Keratinocyte (primary cell): ENCODE data around the gene SORBS2. TPM values are rescaled to one million over a fixed set of nuclear protein-coding genes. Genes with fewer than 3 reads are reported as not detected.

Source experiments
- DNase-seq: peaks from one replicate; pipeline ENCODE4 v3.0.0-alpha.2; 2011; ENCODE audit warnings: low read depth, missing footprints, low spot score
- FAIRE-seq: peaks from 2 replicates; lab custom pipeline; 2011; peaks lifted over from hg19 to GRCh38; lab: Jason Lieb, UNC
- H2AFZ ChIP-seq: 2 replicates; pipeline ENCODE4 v1.6.0; 2012; ENCODE audit warnings: low read length, control low read depth, inconsistent platforms; ENCODE audit not compliant: control insufficient read depth
- H3K27ac ChIP-seq: 2 replicates; pipeline ENCODE4 v1.5.1; 2011; ENCODE audit warnings: low read length; ENCODE audit not compliant: control insufficient read depth, insufficient read depth
- H3K27me3 ChIP-seq: 3 replicates; pipeline ENCODE4 v1.6.0; 2011; ENCODE audit warnings: low read length; ENCODE audit not compliant: control insufficient read depth, insufficient read depth; ENCODE audit errors: extremely low read depth
- H3K36me3 ChIP-seq, 2 experiments: 2 replicates in 1 of 2; 3 replicates in 1 of 2; pipeline ENCODE4 v1.5.1; 2011; ENCODE audit warnings: low read length in 2 of 2, mild to moderate bottlenecking in 1 of 2; ENCODE audit not compliant: control insufficient read depth in 2 of 2, insufficient read depth in 2 of 2; ENCODE audit errors: extremely low read depth in 1 of 2
- H3K4me1 ChIP-seq: 3 replicates; pipeline ENCODE4 v1.5.1; 2011; ENCODE audit warnings: low read length; ENCODE audit not compliant: control insufficient read depth, insufficient read depth; ENCODE audit errors: extremely low read depth
- H3K4me2 ChIP-seq: 3 replicates; pipeline ENCODE4 v1.6.0; 2011; ENCODE audit warnings: low read depth, low read length; ENCODE audit not compliant: control insufficient read depth, insufficient read depth; ENCODE audit errors: extremely low read depth
- H3K4me3 ChIP-seq, 3 experiments: fragments of 200-600 bp in 1 of 3; sonication (generic) in 1 of 3; 2 replicates in 2 of 3; 3 replicates in 1 of 3; pipeline ENCODE4 v1.5.1; 2011 to 2016; ENCODE audit warnings: low read length in 3 of 3, mild to moderate bottlenecking in 3 of 3, control low read depth in 2 of 3, inconsistent platforms in 1 of 3, low read depth in 1 of 3, mixed read lengths in 1 of 3, mixed run types in 1 of 3, moderate library complexity in 1 of 3; ENCODE audit not compliant: control insufficient read depth in 2 of 3, insufficient read depth in 2 of 3; ENCODE audit errors: extremely low read depth in 1 of 3
- H3K79me2 ChIP-seq: 2 replicates; pipeline ENCODE4 v1.6.0; 2012; ENCODE audit warnings: low read length; ENCODE audit not compliant: control insufficient read depth, insufficient read depth
- H3K9ac ChIP-seq: 3 replicates; pipeline ENCODE4 v1.6.0; 2011; ENCODE audit warnings: low read length; ENCODE audit not compliant: control insufficient read depth, insufficient read depth; ENCODE audit errors: extremely low read depth
- H3K9me1 ChIP-seq: 3 replicates; pipeline ENCODE4 v1.6.0; 2011; ENCODE audit warnings: low read length; ENCODE audit not compliant: control insufficient read depth, insufficient read depth; ENCODE audit errors: extremely low read depth
- H3K9me3 ChIP-seq: 2 replicates; pipeline ENCODE4 v1.5.1; 2012; ENCODE audit warnings: low read depth, low read length; ENCODE audit not compliant: control insufficient read depth
- H4K20me1 ChIP-seq: 3 replicates; pipeline ENCODE4 v1.6.0; 2011; ENCODE audit warnings: low read length; ENCODE audit not compliant: control insufficient read depth, insufficient read depth; ENCODE audit errors: extremely low read depth
- EZH2 ChIP-seq: IDR thresholded peaks from one replicate; pipeline ENCODE4 v1.6.1; 2012; ENCODE audit warnings: inconsistent platforms, mild to moderate bottlenecking, low read length, moderate library complexity
- dilution Hi-C: fragments of 300-500 bp; cut with MboI; formaldehyde crosslinking; loops from one replicate; pipeline ENCODE4 v1.7.0; 2020; ENCODE audit warnings: low sequenced_read_pairs; ENCODE audit not compliant: extremely low pct_ligation_motif_present
- polyA plus RNA-seq, 5 experiments: library from polyadenylated mRNA; depleted of rRNA in 3 of 5; stranded (reverse) in 3 of 5; stranded (forward) in 1 of 5; unstranded in 1 of 5; fragments of >200 nt; gene quantifications; 1 replicate in 1 of 5; 2 replicates in 3 of 5; 3 replicates in 1 of 5; pipeline versions ENCODE4 v1.2.1 to v1.2.3, GENCODE V29; 2011 to 2012; ENCODE audit warnings: missing spikeins in 2 of 5, low read depth in 1 of 5, low replicate concordance in 1 of 5
- TF ChIP-seq, protein P1 (sequence below), 3 experiments: IDR thresholded peaks in 1 of 3; conservative IDR thresholded peaks in 1 of 3; optimal IDR thresholded peaks in 1 of 3; 2 replicates in 2 of 3; 3 replicates in 1 of 3; pipeline versions ENCODE3 to v1.5.1; 2011; ENCODE audit warnings: low read length in 3 of 3, mild to moderate bottlenecking in 3 of 3, moderate library complexity in 2 of 3, control low read depth in 1 of 3, inconsistent platforms in 1 of 3; ENCODE audit not compliant: insufficient read depth in 2 of 3; ENCODE audit errors: extremely low read depth in 1 of 3

SORBS2 gene
- polyA plus RNA-seq, 1 donor (not counting 4 experiments of a cell fraction or from before 2014, with no cell fraction given) = 0.14 TPM

GRCh38 chr4:185835336-185835735, 23.3 kb upstream of the SORBS2 start:
- TF ChIP-seq, protein P1, sequence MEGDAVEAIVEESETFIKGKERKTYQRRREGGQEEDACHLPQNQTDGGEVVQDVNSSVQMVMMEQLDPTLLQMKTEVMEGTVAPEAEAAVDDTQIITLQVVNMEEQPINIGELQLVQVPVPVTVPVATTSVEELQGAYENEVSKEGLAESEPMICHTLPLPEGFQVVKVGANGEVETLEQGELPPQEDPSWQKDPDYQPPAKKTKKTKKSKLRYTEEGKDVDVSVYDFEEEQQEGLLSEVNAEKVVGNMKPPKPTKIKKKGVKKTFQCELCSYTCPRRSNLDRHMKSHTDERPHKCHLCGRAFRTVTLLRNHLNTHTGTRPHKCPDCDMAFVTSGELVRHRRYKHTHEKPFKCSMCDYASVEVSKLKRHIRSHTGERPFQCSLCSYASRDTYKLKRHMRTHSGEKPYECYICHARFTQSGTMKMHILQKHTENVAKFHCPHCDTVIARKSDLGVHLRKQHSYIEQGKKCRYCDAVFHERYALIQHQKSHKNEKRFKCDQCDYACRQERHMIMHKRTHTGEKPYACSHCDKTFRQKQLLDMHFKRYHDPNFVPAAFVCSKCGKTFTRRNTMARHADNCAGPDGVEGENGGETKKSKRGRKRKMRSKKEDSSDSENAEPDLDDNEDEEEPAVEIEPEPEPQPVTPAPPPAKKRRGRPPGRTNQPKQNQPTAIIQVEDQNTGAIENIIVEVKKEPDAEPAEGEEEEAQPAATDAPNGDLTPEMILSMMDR (optimal IDR thresholded peaks at IDR 0.05 in 1 of 3, IDR thresholded peaks at IDR 0.05 in 1 of 3, conservative IDR thresholded peaks at IDR 0.05 in 1 of 3; ENCODE audit: extremely low read depth in 1 of 3, insufficient read depth in 2 of 3, low read length in 3 of 3) = no peak
- TF ChIP-seq EZH2 = no peak
- no peaks in the 10 kb centered on the region for H3K9me3 ChIP-seq
- no peak overlapping the region for H3K27ac ChIP-seq
- peaks cover 21% of the 10 kb centered on the region for H3K4me1 ChIP-seq
- H3K4me3 ChIP-seq = no peak overlapping the region
- dilution Hi-C loops = no loop called here
- H3K9me1 ChIP-seq = no peaks in the 10 kb centered on the region
- FAIRE-seq (no peak), DNase-seq (no peak)
- no peaks in the 10 kb centered on the region for H3K79me2 ChIP-seq
- no peak overlapping the region for H3K9ac ChIP-seq
- H2AFZ ChIP-seq = no peak overlapping the region
- H3K4me2 ChIP-seq = no peak overlapping the region
- H3K27me3 ChIP-seq = no peaks in the 10 kb centered on the region
- H3K36me3 ChIP-seq = no peaks in the 10 kb centered on the region
- no peaks in the 10 kb centered on the region for H4K20me1 ChIP-seq

GRCh38 chr4:185834778-185835177, 22.8 kb upstream of the SORBS2 start:
- H2AFZ ChIP-seq = no peak overlapping the region
- H3K9me3 ChIP-seq = no peaks in the 10 kb centered on the region
- TF ChIP-seq EZH2 = no peak
- TF ChIP-seq, protein P1 (optimal IDR thresholded peaks at IDR 0.05 in 1 of 3, IDR thresholded peaks at IDR 0.05 in 1 of 3, conservative IDR thresholded peaks at IDR 0.05 in 1 of 3; ENCODE audit: extremely low read depth in 1 of 3, insufficient read depth in 2 of 3, low read length in 3 of 3) = no peak
- no peak overlapping the region for H3K4me2 ChIP-seq
- no peak for FAIRE-seq
- H3K36me3 ChIP-seq = no peaks in the 10 kb centered on the region
- no peak overlapping the region for H3K27ac ChIP-seq
- no peak overlapping the region for H3K4me3 ChIP-seq
- peaks cover 18% of the 10 kb centered on the region for H3K4me1 ChIP-seq
- H3K27me3 ChIP-seq = no peaks in the 10 kb centered on the region
- H4K20me1 ChIP-seq = no peaks in the 10 kb centered on the region
- no peaks in the 10 kb centered on the region for H3K9me1 ChIP-seq
- dilution Hi-C loops = no loop called here
- DNase-seq = no peak
- no peak overlapping the region for H3K9ac ChIP-seq
- no peaks in the 10 kb centered on the region for H3K79me2 ChIP-seq
